HL-60 (cell line): ENCODE data around the gene MEX3C.

Source experiments
- CTCF ChIP-seq: IDR thresholded peaks from one replicate; pipeline ENCODE4 v1.5.1; 2011; ENCODE audit warnings: low read length, control low read depth, inconsistent platforms; ENCODE audit not compliant: insufficient read depth
- POLR2AphosphoS5 ChIP-seq: IDR thresholded peaks from 2 replicates; pipeline ENCODE4 v1.6.1; 2012; ENCODE audit warnings: low read depth

- no peak for TF ChIP-seq CTCF
- TF ChIP-seq POLR2AphosphoS5: no peak
These were observed 4.8 kb downstream of the MEX3C start for GRCh38 chr18:51192696-51193095.
